ENCODE measurements around the gene KCNK16.

Gene KCNK16

DNA sequence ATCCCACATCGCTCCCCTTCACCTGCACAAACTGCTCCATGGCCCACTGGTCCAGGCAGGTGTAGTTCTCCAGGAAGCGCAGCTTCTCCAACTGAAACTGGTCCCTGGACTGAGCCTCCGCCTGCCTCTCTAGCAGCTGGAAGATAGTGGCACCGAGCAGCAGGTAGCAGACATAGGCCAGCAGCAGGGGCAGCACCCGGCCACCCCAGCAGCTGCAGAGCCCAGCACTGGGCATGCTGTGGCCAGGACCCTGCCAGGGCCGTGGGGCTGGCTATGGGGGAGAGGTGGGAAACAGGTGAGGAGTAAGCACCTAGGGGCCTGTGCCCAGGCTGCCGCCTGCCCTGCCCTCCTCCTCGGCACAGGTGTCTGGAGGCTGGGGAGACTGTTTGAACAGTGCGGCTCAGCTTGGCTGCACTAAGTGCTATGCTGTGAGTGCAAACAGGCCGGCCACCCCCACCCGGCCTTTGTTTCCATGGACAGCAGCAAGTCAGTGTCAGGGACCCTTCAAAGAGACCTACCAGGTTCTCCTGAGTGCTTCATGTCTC, at the start of gene KCNK16:
Gene KCNK16, minus strand, starts transcription at position 397 of the 545 bp plus-strand sequence. Its CDS starts 162 bp downstream, at position 235.
- DNase-seq (ENCODE audit: low read depth): no peak
- TF ChIP-seq, protein P1, sequence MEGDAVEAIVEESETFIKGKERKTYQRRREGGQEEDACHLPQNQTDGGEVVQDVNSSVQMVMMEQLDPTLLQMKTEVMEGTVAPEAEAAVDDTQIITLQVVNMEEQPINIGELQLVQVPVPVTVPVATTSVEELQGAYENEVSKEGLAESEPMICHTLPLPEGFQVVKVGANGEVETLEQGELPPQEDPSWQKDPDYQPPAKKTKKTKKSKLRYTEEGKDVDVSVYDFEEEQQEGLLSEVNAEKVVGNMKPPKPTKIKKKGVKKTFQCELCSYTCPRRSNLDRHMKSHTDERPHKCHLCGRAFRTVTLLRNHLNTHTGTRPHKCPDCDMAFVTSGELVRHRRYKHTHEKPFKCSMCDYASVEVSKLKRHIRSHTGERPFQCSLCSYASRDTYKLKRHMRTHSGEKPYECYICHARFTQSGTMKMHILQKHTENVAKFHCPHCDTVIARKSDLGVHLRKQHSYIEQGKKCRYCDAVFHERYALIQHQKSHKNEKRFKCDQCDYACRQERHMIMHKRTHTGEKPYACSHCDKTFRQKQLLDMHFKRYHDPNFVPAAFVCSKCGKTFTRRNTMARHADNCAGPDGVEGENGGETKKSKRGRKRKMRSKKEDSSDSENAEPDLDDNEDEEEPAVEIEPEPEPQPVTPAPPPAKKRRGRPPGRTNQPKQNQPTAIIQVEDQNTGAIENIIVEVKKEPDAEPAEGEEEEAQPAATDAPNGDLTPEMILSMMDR (conservative IDR thresholded peaks at IDR 0.05; ENCODE audit: low read depth, low read length): no peak
- no peak within 1 kb of the TSS for H3K4me3 ChIP-seq (ENCODE audit: low read length)

DNA sequence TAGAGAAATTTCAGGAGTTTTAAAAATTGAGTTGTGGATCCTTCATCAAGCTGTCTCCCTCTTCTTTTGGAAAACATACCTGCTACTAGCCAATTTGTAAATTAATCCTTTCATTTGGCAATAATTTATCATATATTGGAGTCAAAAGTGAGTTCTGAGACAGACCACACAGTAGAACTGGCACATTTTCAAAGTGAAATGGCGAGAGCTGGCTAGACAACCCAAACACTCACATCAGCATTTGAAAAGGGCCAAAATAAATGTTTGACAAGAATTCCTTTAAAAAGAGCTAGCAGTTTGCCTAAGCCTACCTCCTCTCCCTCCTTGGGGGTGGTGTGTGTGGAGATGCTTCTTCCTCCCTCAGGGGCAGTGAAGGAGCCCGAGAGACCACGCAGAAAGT, 47.9 kb upstream of the KCNK16 start:
- H3K4me3 ChIP-seq (ENCODE audit: low read length): no peak overlapping the region
- TF ChIP-seq, protein P1 (conservative IDR thresholded peaks at IDR 0.05; ENCODE audit: low read depth, low read length): no peak
- DNase-seq (ENCODE audit: low read depth): no peak

DNA sequence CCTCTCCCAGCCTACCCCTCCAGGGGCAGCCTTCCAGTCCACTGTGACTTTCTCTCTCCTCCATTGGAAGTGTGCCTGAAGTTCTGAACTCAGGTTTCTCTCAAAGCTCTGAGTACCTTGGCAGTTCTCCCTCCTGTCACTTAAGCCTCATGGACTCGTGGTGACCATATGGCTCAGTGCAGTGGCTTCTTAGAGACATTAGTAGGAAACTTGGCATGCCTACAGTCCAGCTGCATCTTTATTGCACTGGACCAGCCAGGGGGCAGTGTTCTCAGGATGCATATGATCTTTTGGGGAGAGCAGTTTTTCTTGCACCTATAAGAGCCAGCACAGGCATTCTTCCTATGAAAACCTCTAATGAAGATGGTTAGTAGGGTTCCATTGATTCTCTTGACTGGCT, 47.5 kb upstream of the KCNK16 start:
- H3K4me3 ChIP-seq (ENCODE audit: low read length): no peak overlapping the region
- TF ChIP-seq, protein P1 (conservative IDR thresholded peaks at IDR 0.05; ENCODE audit: low read depth, low read length): peak; percentile 45
- DNase-seq (ENCODE audit: low read depth): no peak

DNA sequence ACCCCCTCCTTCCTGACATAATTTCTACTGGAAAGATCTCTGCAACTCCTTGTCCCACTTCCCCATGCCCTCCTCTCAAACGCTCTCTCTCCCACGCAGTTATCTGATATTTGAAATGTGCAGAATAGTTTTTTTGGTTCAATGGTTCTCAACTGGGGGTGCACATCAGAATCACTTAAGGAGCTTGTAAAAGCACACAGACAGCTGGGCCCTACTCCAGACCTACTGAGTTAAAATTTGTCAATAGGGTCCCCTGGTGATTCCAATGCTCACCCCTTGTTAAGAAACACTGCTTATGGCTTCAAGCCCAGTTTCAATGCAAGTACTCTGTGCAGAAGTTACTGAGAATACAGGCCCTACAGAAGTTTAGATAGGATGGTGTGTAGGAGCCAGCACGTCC, 45.2 kb upstream of the KCNK16 start:
- no peak for DNase-seq (ENCODE audit: low read depth)
- no peak overlapping the region for H3K4me3 ChIP-seq (ENCODE audit: low read length)
- TF ChIP-seq, protein P1 (conservative IDR thresholded peaks at IDR 0.05; ENCODE audit: low read depth, low read length): no peak

DNA sequence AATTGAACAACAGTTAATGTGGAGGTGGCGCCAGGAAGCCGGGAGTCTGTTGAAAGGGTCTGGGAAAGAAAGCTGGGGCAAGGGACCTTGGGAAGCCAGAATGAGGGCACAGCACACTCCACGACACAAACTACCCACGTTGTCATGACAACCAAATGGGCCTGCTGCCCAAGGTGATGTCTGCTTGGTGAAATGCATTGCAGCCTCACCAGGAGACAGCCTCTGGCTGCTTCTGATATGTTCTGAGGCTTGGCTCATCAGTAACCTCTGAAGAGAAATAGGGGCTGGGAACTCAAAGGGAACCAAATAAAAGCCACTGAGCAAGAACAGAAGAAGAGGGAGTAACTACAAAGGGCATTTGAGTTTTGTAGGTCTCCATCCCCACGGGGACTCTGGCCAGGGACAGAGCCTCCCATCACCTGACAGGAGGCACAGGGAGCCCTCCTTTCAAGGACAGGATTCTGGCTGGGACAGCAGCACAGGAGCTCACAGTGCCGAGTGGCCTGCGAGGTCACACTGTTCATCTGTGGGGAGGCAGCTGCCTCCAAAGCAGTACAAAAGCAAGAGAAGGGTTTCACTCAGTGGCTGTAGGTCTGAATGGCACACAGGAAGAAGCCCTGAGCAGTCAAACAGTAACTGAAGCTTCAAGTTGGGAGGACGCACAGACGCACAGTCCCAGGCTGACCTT, 44.6 kb upstream of the KCNK16 start:
- DNase-seq (ENCODE audit: low read depth): no peak

DNA sequence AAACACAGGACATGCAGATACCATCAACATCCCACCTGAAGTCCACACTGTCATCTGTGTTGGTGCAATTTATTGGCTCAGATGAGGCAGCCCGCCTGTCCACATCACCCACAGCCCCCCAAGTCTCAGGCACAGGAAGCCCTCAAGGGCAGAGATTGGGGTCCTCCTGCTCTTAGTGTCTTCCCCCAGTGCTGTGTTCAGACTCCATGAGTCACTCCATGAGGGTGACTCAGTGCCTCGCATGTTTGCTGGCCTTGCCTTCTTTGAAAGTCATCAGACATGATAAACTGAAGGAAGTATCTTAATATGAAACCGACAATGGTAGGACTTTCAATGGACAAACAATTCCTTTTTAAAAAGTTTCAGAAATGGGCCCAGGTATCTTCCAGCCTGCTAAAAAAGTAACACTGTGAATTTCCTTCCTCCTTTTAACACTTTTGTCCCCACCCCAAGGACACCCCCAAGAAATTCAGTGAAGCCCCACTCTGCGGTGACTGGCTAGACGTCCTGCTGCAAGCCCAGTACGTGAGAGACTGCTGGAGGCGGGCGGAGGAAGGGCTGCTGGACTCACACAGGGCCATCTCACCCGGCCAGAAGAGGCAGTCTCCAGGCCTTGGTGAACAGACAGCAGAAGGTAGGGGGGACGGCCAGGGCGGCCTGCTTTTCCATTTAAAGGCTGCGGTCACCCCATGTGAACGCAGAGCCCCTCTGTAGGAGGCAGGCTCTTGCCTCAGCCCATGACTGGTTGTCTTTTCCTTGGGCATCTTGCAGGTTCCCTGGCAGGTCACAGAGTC, 43.0 kb upstream of the KCNK16 start:
- TF ChIP-seq, protein P1 (conservative IDR thresholded peaks at IDR 0.05; ENCODE audit: low read depth, low read length): no peak
- no peak overlapping the region for H3K4me3 ChIP-seq (ENCODE audit: low read length)
- no peak for DNase-seq (ENCODE audit: low read depth)

More for the DNA sequence above, 44.6 kb upstream of the KCNK16 start:
- no peak overlapping the region for H3K4me3 ChIP-seq (ENCODE audit: low read length)
- TF ChIP-seq, protein P1 (conservative IDR thresholded peaks at IDR 0.05; ENCODE audit: low read depth, low read length): no peak

Data from retinal pigment epithelial cell (primary cell).